Measurements from ENCODE around the gene MED13.

- TF ChIP-seq CTCF (IDR thresholded peaks at IDR 0.05; ENCODE audit: insufficient read depth, low read length), result no peak
- TF ChIP-seq POLR2AphosphoS5 (IDR thresholded peaks at IDR 0.05; ENCODE audit: low read depth), result no peak
- no peak for TF ChIP-seq REST (IDR thresholded peaks at IDR 0.05; ENCODE audit: insufficient replicate concordance, low read depth)
- TF ChIP-seq GABPA (IDR thresholded peaks at IDR 0.05; ENCODE audit: low read depth), result no peak
These were observed 26.7 kb upstream of the MED13 start for GRCh38 chr17:62091804-62092203.

All from HL-60 (cell line).